Neutrophil (primary cell): ENCODE data around the gene SLC39A5.

Source experiments
- H3K27ac ChIP-seq: fragments of 200-600 bp; sonication (generic); 2 replicates; pipeline ENCODE4 v1.5.1; 2016; ENCODE audit warnings: mild to moderate bottlenecking, moderate library complexity
- H3K27me3 ChIP-seq: fragments of 200-600 bp; sonication (generic); 2 replicates; pipeline ENCODE4 v1.6.0; 2016; ENCODE audit warnings: mild to moderate bottlenecking
- H3K36me3 ChIP-seq: fragments of 200-600 bp; sonication (generic); 2 replicates; pipeline ENCODE4 v1.5.1; 2017
- H3K4me1 ChIP-seq, 2 experiments: fragments of 200-600 bp in 1 of 2; sonication (generic) in 1 of 2; 1 replicate in 1 of 2; 2 replicates in 1 of 2; pipeline versions ENCODE4 v1.5.1 to v1.6.1; 2013 to 2016; ENCODE audit warnings: low read depth in 1 of 2, low read length in 1 of 2, mild to moderate bottlenecking in 1 of 2, moderate library complexity in 1 of 2; ENCODE audit not compliant: control insufficient read depth in 1 of 2, insufficient read depth in 1 of 2
- H3K4me3 ChIP-seq, 2 experiments: fragments of 200-600 bp in 1 of 2; sonication (generic) in 1 of 2; 1 replicate in 1 of 2; 2 replicates in 1 of 2; pipeline ENCODE4 v1.5.1; 2013 to 2016; ENCODE audit warnings: low read depth in 1 of 2, low read length in 1 of 2, mild to moderate bottlenecking in 1 of 2, moderate library complexity in 1 of 2
- H3K9me3 ChIP-seq: fragments of 200-600 bp; sonication (generic); 2 replicates; pipeline ENCODE4 v1.5.1; 2016
- TF ChIP-seq, protein P1 (sequence below): fragments of 200-600 bp; sonication (generic); IDR thresholded peaks from 2 replicates; pipeline ENCODE4 v1.5.1; 2016; ENCODE audit warnings: antibody characterized with exemption

The SLC39A5 gene

DNA sequence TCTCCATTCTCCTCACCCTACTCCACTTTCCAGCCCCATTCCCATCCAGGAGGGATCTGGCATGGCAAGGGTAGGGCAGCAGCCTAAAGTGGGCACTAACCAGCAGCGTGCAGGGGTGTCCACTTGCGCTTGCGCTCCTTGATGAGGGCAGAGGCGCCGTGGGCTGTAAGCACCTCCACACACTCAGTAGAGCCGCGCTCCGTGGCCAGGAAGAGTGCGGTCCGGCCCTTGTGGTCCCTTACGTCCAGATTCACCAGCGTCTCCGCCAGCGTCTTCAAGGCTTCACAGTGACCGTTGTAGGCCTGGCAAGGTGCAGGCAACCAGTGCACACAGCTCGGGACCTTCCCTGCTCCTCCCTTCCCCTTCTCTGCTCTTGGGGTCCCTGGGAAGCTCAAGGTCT, 18.1 kb downstream of the SLC39A5 start:
- no peak overlapping the region for H3K4me3 ChIP-seq

GRCh38 chr12:56248711-56249110, 18.9 kb downstream of the SLC39A5 start:
- H3K4me3 ChIP-seq: no peak overlapping the region
- H3K9me3 ChIP-seq: no peaks in the 10 kb centered on the region
- no peak overlapping the region for H3K27ac ChIP-seq
- H3K27me3 ChIP-seq: no peaks in the 10 kb centered on the region
- TF ChIP-seq, protein P1, sequence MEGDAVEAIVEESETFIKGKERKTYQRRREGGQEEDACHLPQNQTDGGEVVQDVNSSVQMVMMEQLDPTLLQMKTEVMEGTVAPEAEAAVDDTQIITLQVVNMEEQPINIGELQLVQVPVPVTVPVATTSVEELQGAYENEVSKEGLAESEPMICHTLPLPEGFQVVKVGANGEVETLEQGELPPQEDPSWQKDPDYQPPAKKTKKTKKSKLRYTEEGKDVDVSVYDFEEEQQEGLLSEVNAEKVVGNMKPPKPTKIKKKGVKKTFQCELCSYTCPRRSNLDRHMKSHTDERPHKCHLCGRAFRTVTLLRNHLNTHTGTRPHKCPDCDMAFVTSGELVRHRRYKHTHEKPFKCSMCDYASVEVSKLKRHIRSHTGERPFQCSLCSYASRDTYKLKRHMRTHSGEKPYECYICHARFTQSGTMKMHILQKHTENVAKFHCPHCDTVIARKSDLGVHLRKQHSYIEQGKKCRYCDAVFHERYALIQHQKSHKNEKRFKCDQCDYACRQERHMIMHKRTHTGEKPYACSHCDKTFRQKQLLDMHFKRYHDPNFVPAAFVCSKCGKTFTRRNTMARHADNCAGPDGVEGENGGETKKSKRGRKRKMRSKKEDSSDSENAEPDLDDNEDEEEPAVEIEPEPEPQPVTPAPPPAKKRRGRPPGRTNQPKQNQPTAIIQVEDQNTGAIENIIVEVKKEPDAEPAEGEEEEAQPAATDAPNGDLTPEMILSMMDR: no peak
- peaks cover 95% of the 10 kb centered on the region for H3K36me3 ChIP-seq
- H3K4me1 ChIP-seq: no peaks in the 10 kb centered on the region

More for the DNA sequence above, 18.1 kb downstream of the SLC39A5 start:
- Histone ChIP-seq H3K27me3 (no peaks in the 10 kb centered on the region), H3K9me3 (no peaks in the 10 kb centered on the region), H3K36me3 (peaks cover 95% of the 10 kb centered on the region), H3K27ac (no peak overlapping the region), H3K4me1 (no peaks in the 10 kb centered on the region)
- TF ChIP-seq, protein P1: no peak

GRCh38 chr12:56252649-56253048, 22.8 kb downstream of the SLC39A5 start:
- TF ChIP-seq, protein P1: no peak
- Histone ChIP-seq H3K27me3 (no peaks in the 10 kb centered on the region), H3K4me3 (no peak overlapping the region), H3K36me3 (peaks cover 83% of the 10 kb centered on the region), H3K4me1 (peaks cover 6 to 7% of the 10 kb centered on the region in 2 experiments), H3K9me3 (no peaks in the 10 kb centered on the region), H3K27ac (no peak overlapping the region)

- Histone ChIP-seq H3K4me1 (peaks cover 8 to 9% of the 10 kb centered on the region in 2 experiments), H3K27me3 (no peaks in the 10 kb centered on the region), H3K27ac (no peak overlapping the region), H3K9me3 (no peaks in the 10 kb centered on the region), H3K36me3 (peaks cover 78% of the 10 kb centered on the region), H3K4me3 (no peak overlapping the region)
- TF ChIP-seq, protein P1: no peak
These were observed 23.2 kb downstream of the SLC39A5 start for GRCh38 chr12:56253091-56253490.

- Histone ChIP-seq H3K36me3 (peaks cover 55% of the 10 kb centered on the region), H3K27ac (no peak overlapping the region), H3K9me3 (no peaks in the 10 kb centered on the region), H3K27me3 (no peaks in the 10 kb centered on the region), H3K4me3 (no peak overlapping the region), H3K4me1 (peaks cover 15 to 19% of the 10 kb centered on the region in 2 experiments)
- TF ChIP-seq, protein P1: no peak
These were observed 25.8 kb downstream of the SLC39A5 start for GRCh38 chr12:56255671-56256070.
